Measurements from ENCODE around the gene TPD52L2. TPM values are rescaled to one million over a fixed set of nuclear protein-coding genes. Genes with fewer than 3 reads are reported as not detected.
"Not testable (repeated sequence)": the region's sequence is repeated elsewhere in the genome, so short reads cannot be mapped to it uniquely, and the experiment has no call there.

The TPD52L2 gene
- total RNA-seq, 2 experiments from 2014 or later: 67.8 to 70.8 TPM

DNA sequence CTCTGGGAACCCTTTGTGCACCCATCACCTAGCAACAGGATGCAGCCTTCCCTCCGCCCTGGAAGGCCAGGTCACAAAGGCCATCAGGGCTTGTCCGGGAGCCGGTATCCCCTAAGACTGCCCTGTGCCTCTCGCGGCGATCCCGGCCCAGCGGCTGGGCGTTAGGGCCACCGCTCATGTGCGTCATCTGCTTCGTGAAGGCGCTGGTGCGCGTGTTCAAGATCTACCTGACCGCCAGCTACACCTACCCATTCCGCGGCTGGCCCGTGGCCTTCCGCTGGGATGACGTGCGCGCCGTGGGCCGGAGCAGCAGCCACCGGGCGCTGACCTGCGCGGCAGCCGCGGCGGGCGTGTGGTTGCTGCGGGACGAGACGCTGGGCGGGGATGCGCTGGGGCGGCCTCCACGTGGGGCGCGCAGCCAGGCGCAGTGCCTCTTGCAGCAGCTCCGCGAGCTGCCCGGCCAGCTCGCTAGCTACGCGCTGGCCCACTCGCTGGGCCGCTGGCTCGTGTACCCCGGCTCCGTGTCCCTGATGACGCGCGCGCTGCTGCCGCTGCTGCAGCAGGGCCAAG, 3.6 kb upstream of the TPD52L2 start, which contains the start of gene ABHD16B:
TSS of gene ABHD16B (plus strand) at position 134 of the 570 bp plus-strand sequence. CDS start at position 177, 43 bp downstream.
- intact Hi-C loops (cut with micrococcal nuclease): no loop called here
- CTCF ChIA-PET: no interaction called here
- peaks cover 42% of the 10 kb centered on the region for H3K4me1 Mint-ChIP-seq (ENCODE audit: low read depth)

GRCh38 chr20:63861981-63862901, 2.8 kb upstream of the TPD52L2 start:
- H3K4me1 Mint-ChIP-seq (ENCODE audit: low read depth): peaks cover 38% of the 10 kb centered on the region
- no peak overlapping the region for H3K4me3 Mint-ChIP-seq
- DNase-seq: no peak
- intact Hi-C loops (cut with micrococcal nuclease): no loop called here
- no peaks in the 10 kb centered on the region for H3K27me3 Mint-ChIP-seq
- ChIA-PET CTCF (interaction anchor here (0.7 to 3.1 kb wide), 2 partner anchors 76 to 325 kb away, joined by 3 to 30 read pairs; partner anchors contain the start of gene PTK6), POLR2A (interaction anchor here (0.7 to 1.5 kb wide), 2 partner anchors 15 to 325 kb away, joined by 3 read pairs; partner anchors contain the start of gene PTK6)
- no peak overlapping the region for H3K27ac Mint-ChIP-seq
- no peaks in the 10 kb centered on the region for H3K9me3 Mint-ChIP-seq
- peaks cover 26% of the 10 kb centered on the region for H3K36me3 Mint-ChIP-seq

More for the DNA sequence above, 3.6 kb upstream of the TPD52L2 start, which contains the start of gene ABHD16B:
- Mint-ChIP-seq H3K27me3 (no peaks in the 10 kb centered on the region), H3K36me3 (peaks cover 26% of the 10 kb centered on the region), H3K4me3 (no peak within 1 kb of the TSS), H3K27ac (no peak within 1 kb of the TSS), H3K9me3 (no peaks in the 10 kb centered on the region)
- POLR2A ChIA-PET: no interaction called here
- DNase-seq: no peak

GRCh38 chr20:63863021-63863797, 1.9 kb upstream of the TPD52L2 start:
- ChIA-PET POLR2A (interaction anchor here (0.7 to 1.5 kb wide), 2 partner anchors 16 to 326 kb away, joined by 3 read pairs; partner anchors contain the start of gene PTK6), CTCF (interaction anchor here (0.7 to 3.5 kb wide), 8 partner anchors 40 to 326 kb away, joined by 3 to 36 read pairs (median 10); partner anchors contain the start of genes ARFRP1, PRPF6, PTK6 and SAMD10)
- Mint-ChIP-seq H3K27ac (peak overlapping the region; percentile 87), H3K36me3 (peaks cover 29% of the 10 kb centered on the region), H3K4me3 (peak overlapping the region; percentile 78), H3K4me1 (ENCODE audit: low read depth) (peaks cover 39% of the 10 kb centered on the region), H3K9me3 (no peaks in the 10 kb centered on the region), H3K27me3 (no peaks in the 10 kb centered on the region)
- intact Hi-C loops (cut with micrococcal nuclease): no loop called here
- DNase-seq: no peak

- Mint-ChIP-seq H3K27me3 (no peaks in the 10 kb centered on the region), H3K4me3 (peak overlapping the region; percentile 78), H3K36me3 (peaks cover 32% of the 10 kb centered on the region), H3K27ac (peak overlapping the region; percentile 87), H3K9me3 (no peaks in the 10 kb centered on the region), H3K4me1 (ENCODE audit: low read depth) (peaks cover 34% of the 10 kb centered on the region)
- peak; percentile 89 for DNase-seq
- intact Hi-C loops (cut with micrococcal nuclease): loop anchor here (1.0 to 2.0 kb wide), 6 partner anchors 13 to 326 kb away; partner anchors contain the start of genes ARFRP1, DNAJC5 and PRPF6
- POLR2A ChIA-PET: interaction anchor here (0.9 to 2.0 kb wide), 5 partner anchors 9 to 327 kb away, joined by 3 to 15 read pairs (median 6); partner anchors contain the start of genes LIME1, PRPF6, PTK6 and SAMD10
- CTCF ChIA-PET: interaction anchor here (1.0 to 3.8 kb wide), 11 partner anchors 13 to 343 kb away, joined by 3 to 36 read pairs (median 8); partner anchors contain the start of genes ARFRP1, PPDPF, PRPF6 and PTK6
Measured at GRCh38 chr20:63863798-63864544, 1.1 kb upstream of the TPD52L2 start.

DNA sequence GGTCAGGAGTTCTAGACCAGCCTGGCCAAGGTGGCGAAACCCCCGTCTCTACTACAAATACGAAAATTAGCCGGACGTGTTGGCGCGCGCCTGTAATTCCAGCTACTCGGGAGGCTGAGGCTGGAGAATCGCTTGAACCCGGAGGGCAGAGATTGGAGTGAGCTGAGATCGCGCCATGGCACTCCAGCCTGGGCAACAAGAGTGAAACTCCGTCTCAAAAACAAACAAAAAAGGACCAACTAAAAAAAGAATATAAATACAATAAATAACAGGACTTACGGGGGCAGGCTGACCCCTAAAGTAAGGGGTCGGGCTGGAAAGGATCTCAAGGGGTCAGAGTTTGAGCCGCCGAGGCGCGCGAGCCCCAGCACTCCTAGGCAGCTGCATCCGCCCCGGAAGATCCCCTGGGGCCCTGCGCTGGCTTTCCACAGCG, 509 bp upstream of the TPD52L2 start:
- CTCF ChIA-PET: interaction anchor here (0.8 to 3.8 kb wide), 14 partner anchors 9 to 344 kb away, joined by 3 to 36 read pairs (median 8); partner anchors contain the start of genes ARFRP1, DNAJC5, PPDPF and PRPF6
- H3K27ac Mint-ChIP-seq: peak overlapping the region; percentile 87
- H3K4me3 Mint-ChIP-seq: peak overlapping the region; percentile 78
- H3K36me3 Mint-ChIP-seq: peaks cover 38% of the 10 kb centered on the region
- H3K27me3 Mint-ChIP-seq: no peaks in the 10 kb centered on the region
- intact Hi-C loops (cut with micrococcal nuclease): loop anchor here (1.0 to 2.0 kb wide), 6 partner anchors 14 to 326 kb away; partner anchors contain the start of genes ARFRP1, DNAJC5 and PRPF6
- no peak for DNase-seq
- H3K4me1 Mint-ChIP-seq (ENCODE audit: low read depth): peaks cover 32% of the 10 kb centered on the region
- no peaks in the 10 kb centered on the region for H3K9me3 Mint-ChIP-seq
- POLR2A ChIA-PET: interaction anchor here (0.7 to 2.0 kb wide), 13 partner anchors 9 to 343 kb away, joined by 3 to 15 read pairs (median 4); partner anchors contain the start of genes ARFRP1, LIME1, PRPF6 and PTK6

GRCh38 chr20:63867042-63867441, 2.0 kb downstream of the TPD52L2 start:
- H3K27ac Mint-ChIP-seq; H3K9me3 Mint-ChIP-seq; DNase-seq; intact Hi-C loops (cut with micrococcal nuclease); H3K27me3 Mint-ChIP-seq: not testable (repeated sequence)
- peaks cover 32% of the 10 kb centered on the region for H3K4me1 Mint-ChIP-seq (ENCODE audit: low read depth)
- ChIA-PET CTCF (interaction anchor here (3.5 to 3.8 kb wide), 2 partner anchors 106 to 161 kb away, joined by 17 to 36 read pairs; partner anchors contain the start of genes ARFRP1 and ZGPAT), POLR2A (interaction anchor here (0.6 to 0.7 kb wide), 2 partner anchors 27 to 50 kb away, joined by 3 read pairs; no protein-coding TSS in a partner anchor)
- H3K4me3 Mint-ChIP-seq: peak overlapping the region; percentile 35
- peaks cover 37% of the 10 kb centered on the region for H3K36me3 Mint-ChIP-seq

DNA sequence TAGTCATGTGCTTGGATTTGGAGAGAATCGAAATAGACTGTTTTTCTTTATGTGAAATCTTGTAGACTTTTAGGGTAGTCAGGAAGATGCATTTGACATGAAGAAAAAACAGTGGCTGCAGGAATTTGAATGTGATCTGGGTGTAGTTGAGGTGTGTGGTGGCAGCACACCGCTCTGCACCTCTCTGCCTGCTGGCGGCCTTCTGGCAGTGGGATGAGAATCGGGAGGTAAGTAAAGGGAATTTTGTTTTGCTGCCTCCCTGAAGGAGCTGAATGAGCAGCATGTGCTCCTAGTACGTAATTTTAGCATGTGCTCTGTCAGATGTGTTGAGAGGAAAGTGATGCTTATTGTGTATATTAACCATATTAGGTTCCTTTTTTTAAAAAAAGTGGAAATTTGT, 3.2 kb downstream of the TPD52L2 start:
- no peak for DNase-seq
- Mint-ChIP-seq H3K36me3 (peaks cover 41% of the 10 kb centered on the region), H3K27me3 (no peaks in the 10 kb centered on the region), H3K27ac (no peak overlapping the region), H3K4me3 (no peak overlapping the region), H3K4me1 (ENCODE audit: low read depth) (peaks cover 32% of the 10 kb centered on the region), H3K9me3 (no peaks in the 10 kb centered on the region)
- ChIA-PET POLR2A (no interaction called here), CTCF (no interaction called here)
- intact Hi-C loops (cut with micrococcal nuclease): no loop called here

GRCh38 chr20:63873477-63873971, 8.5 kb downstream of the TPD52L2 start:
- H3K27me3 Mint-ChIP-seq: no peaks in the 10 kb centered on the region
- peaks cover 12% of the 10 kb centered on the region for H3K4me1 Mint-ChIP-seq (ENCODE audit: low read depth)
- POLR2A ChIA-PET: interaction anchor here (0.6 to 1.3 kb wide), 6 partner anchors 9 to 345 kb away, joined by 3 to 8 read pairs (median 3); partner anchors contain the start of gene TPD52L2
- CTCF ChIA-PET: interaction anchor here (0.5 to 2.1 kb wide), 6 partner anchors 8 to 107 kb away, joined by 3 to 7 read pairs (median 3); partner anchors contain the start of genes SAMD10 and TPD52L2
- peak overlapping the region; percentile 91 for H3K27ac Mint-ChIP-seq
- peaks cover 46% of the 10 kb centered on the region for H3K36me3 Mint-ChIP-seq
- no peaks in the 10 kb centered on the region for H3K9me3 Mint-ChIP-seq
- peak; percentile 77 for DNase-seq
- peak overlapping the region; percentile 26 for H3K4me3 Mint-ChIP-seq
- intact Hi-C loops (cut with micrococcal nuclease): loop anchor here (1.0 to 2.0 kb wide), 2 partner anchors 8 to 23 kb away; partner anchors contain the start of gene TPD52L2

GRCh38 chr20:63874241-63874640, 9.2 kb downstream of the TPD52L2 start:
- ChIA-PET CTCF (interaction anchor here (0.6 to 0.8 kb wide), 2 partner anchors 9 to 88 kb away, joined by 3 to 4 read pairs; partner anchors contain the start of gene TPD52L2), POLR2A (interaction anchor here (0.6 to 1.3 kb wide), 3 partner anchors 9 to 346 kb away, joined by 3 to 8 read pairs (median 3); partner anchors contain the start of gene TPD52L2)
- H3K27me3 Mint-ChIP-seq; H3K27ac Mint-ChIP-seq; intact Hi-C loops (cut with micrococcal nuclease); H3K4me3 Mint-ChIP-seq; DNase-seq; H3K9me3 Mint-ChIP-seq: not testable (repeated sequence)
- peaks cover 12% of the 10 kb centered on the region for H3K4me1 Mint-ChIP-seq (ENCODE audit: low read depth)
- peaks cover 42% of the 10 kb centered on the region for H3K36me3 Mint-ChIP-seq

- Mint-ChIP-seq H3K27me3 (no peaks in the 10 kb centered on the region), H3K4me3 (no peak overlapping the region), H3K36me3 (peaks cover 35% of the 10 kb centered on the region), H3K27ac (no peak overlapping the region), H3K4me1 (ENCODE audit: low read depth) (peaks cover 12% of the 10 kb centered on the region), H3K9me3 (no peaks in the 10 kb centered on the region)
- intact Hi-C loops (cut with micrococcal nuclease): no loop called here
- DNase-seq: no peak
- POLR2A ChIA-PET: no interaction called here
- CTCF ChIA-PET: interaction anchor here (0.6 to 0.7 kb wide), 2 partner anchors 90 to 308 kb away, joined by 3 read pairs; no protein-coding TSS in a partner anchor
Measured at GRCh38 chr20:63876489-63877036, 11.5 kb downstream of the TPD52L2 start.

All from activated CD4-positive, alpha-beta memory T cell treated with anti-CD3 and anti-CD28 coated beads for 36 hours (primary cell).